AG08396 (cell line): ENCODE results near the gene GCNA.

Source experiments
- DNase-seq: peaks from one replicate; pipeline ENCODE4 v3.0.0; 2012; ENCODE audit warnings: low spot score, mixed read lengths

The GCNA gene

GRCh38 chrX:71578253-71579135, at the start of gene GCNA:
GCNA (plus strand) TSS chrX:71578437; CDS start chrX:71580822, 2,385 bp downstream.
- no peak for DNase-seq

GRCh38 chrX:71532078-71532752, 46.0 kb upstream of the GCNA start:
- DNase-seq = peak; percentile 10

GRCh38 chrX:71532753-71533425, 45.3 kb upstream of the GCNA start, which contains the start of gene OGT:
OGT (plus strand) TSS chrX:71533104; CDS start chrX:71533300, 196 bp downstream.
- DNase-seq = peak; percentile 85

- DNase-seq = no peak
Measured at GRCh38 chrX:71533516-71533850, 44.8 kb upstream of the GCNA start.

- peak; percentile 10 for DNase-seq
Measured at GRCh38 chrX:71533851-71534561, 44.2 kb upstream of the GCNA start.

- DNase-seq = no peak
Measured at GRCh38 chrX:71534773-71535544, 43.3 kb upstream of the GCNA start.

GRCh38 chrX:71536285-71536684, 42.0 kb upstream of the GCNA start:
- DNase-seq = no peak

GRCh38 chrX:71537743-71538142, 40.5 kb upstream of the GCNA start:
- DNase-seq = no peak

- DNase-seq = no peak
Measured at GRCh38 chrX:71540801-71541200, 37.4 kb upstream of the GCNA start.

GRCh38 chrX:71541210-71542022, 36.8 kb upstream of the GCNA start:
- no peak for DNase-seq

- no peak for DNase-seq
Measured at GRCh38 chrX:71542411-71542810, 35.8 kb upstream of the GCNA start.

- DNase-seq = no peak
Measured at GRCh38 chrX:71542825-71543224, 35.4 kb upstream of the GCNA start.

- DNase-seq = peak; percentile 15
Measured at GRCh38 chrX:71543316-71543715, 34.9 kb upstream of the GCNA start.

- DNase-seq = no peak
Measured at GRCh38 chrX:71545364-71545763, 32.9 kb upstream of the GCNA start.

- no peak for DNase-seq
Measured at GRCh38 chrX:71546879-71547278, 31.4 kb upstream of the GCNA start.

- no peak for DNase-seq
Measured at GRCh38 chrX:71547339-71547738, 30.9 kb upstream of the GCNA start.

GRCh38 chrX:71549986-71550385, 28.3 kb upstream of the GCNA start:
- DNase-seq = no peak

- DNase-seq = no peak
Measured at GRCh38 chrX:71550578-71550977, 27.7 kb upstream of the GCNA start.

GRCh38 chrX:71556036-71556435, 22.2 kb upstream of the GCNA start:
- DNase-seq = no peak

- no peak for DNase-seq
Measured at GRCh38 chrX:71558920-71559319, 19.3 kb upstream of the GCNA start.
